Smooth muscle cell (in vitro differentiated cells): ENCODE data around the gene ITGB5. TPM values are rescaled to one million over a fixed set of nuclear protein-coding genes. Genes with fewer than 3 reads are reported as not detected.

Source experiments
- DNase-seq: peaks from one replicate; lab custom pipeline; 2025; ENCODE audit not compliant: unreplicated experiment; lab: John Stamatoyannopoulos, UW
- H2AFZ ChIP-seq: fragments of 200-600 bp; sonication (generic); 2 replicates; pipeline ENCODE4 v1.6.0; 2016; ENCODE audit warnings: antibody characterized with exemption, low read depth, mild to moderate bottlenecking
- H3F3A ChIP-seq: fragments of 200-600 bp; sonication (generic); 2 replicates; pipeline ENCODE4 v1.6.0; 2017; ENCODE audit warnings: antibody characterized with exemption, low read depth
- H3K27ac ChIP-seq: fragments of 200-600 bp; sonication (generic); 2 replicates; pipeline ENCODE4 v1.5.1; 2016; ENCODE audit warnings: low read depth, mild to moderate bottlenecking
- H3K27me3 ChIP-seq: fragments of 200-600 bp; sonication (generic); 2 replicates; pipeline ENCODE4 v1.6.1; 2016; ENCODE audit warnings: low read depth, mild to moderate bottlenecking
- H3K36me3 ChIP-seq: fragments of 200-600 bp; sonication (generic); 2 replicates; pipeline ENCODE4 v1.5.1; 2016; ENCODE audit warnings: low read depth
- H3K4me1 ChIP-seq: fragments of 200-600 bp; sonication (generic); 2 replicates; pipeline ENCODE4 v1.5.1; 2016; ENCODE audit warnings: low read depth
- H3K4me2 ChIP-seq: fragments of 200-600 bp; sonication (generic); 2 replicates; pipeline ENCODE4 v1.6.0; 2016; ENCODE audit warnings: mild to moderate bottlenecking
- H3K4me3 ChIP-seq: fragments of 200-600 bp; sonication (generic); 2 replicates; pipeline ENCODE4 v1.5.1; 2016; ENCODE audit warnings: mild to moderate bottlenecking
- H3K79me2 ChIP-seq: fragments of 200-600 bp; sonication (generic); 2 replicates; pipeline ENCODE4 v1.6.0; 2016; ENCODE audit warnings: low read depth, mild to moderate bottlenecking
- H3K9ac ChIP-seq: fragments of 200-600 bp; sonication (generic); 2 replicates; pipeline ENCODE4 v1.6.0; 2016; ENCODE audit warnings: low read depth
- H3K9me3 ChIP-seq: fragments of 200-600 bp; sonication (generic); replicated peaks from 2 replicates; pipeline ENCODE4 v1.5.1; 2016; ENCODE audit warnings: low read depth
- H4K20me1 ChIP-seq: fragments of 200-600 bp; sonication (generic); 2 replicates; pipeline ENCODE4 v1.6.0; 2016; ENCODE audit warnings: low read depth
- WGBS: methylation state at CpG from one replicate; pipeline ENCODE4 v1.1.7; 2016; ENCODE audit warnings: low lambda C conversion rate; 5-methylcytosine and 5-hydroxymethylcytosine counted together
- polyA plus RNA-seq: library from polyadenylated mRNA; unstranded; fragments of >200 nt; fragmentation: Nextera tagmentation; extraction: Ambion mirVana; gene quantifications from 2 replicates; pipeline ENCODE4 v1.2.1, GENCODE V29; 2016
- total RNA-seq: library from RNA; depleted of rRNA; stranded (reverse); fragments of >200 nt; gene quantifications from 2 replicates; pipeline ENCODE4 v1.2.3, GENCODE V29; 2014
- TF ChIP-seq, protein P1 (sequence below): fragments of 200-600 bp; sonication (generic); IDR thresholded peaks from 2 replicates; pipeline ENCODE4 v1.5.1; 2017; ENCODE audit warnings: borderline replicate concordance, mild to moderate bottlenecking, antibody characterized with exemption; ENCODE audit not compliant: insufficient read depth, poor library complexity, severe bottlenecking

Gene ITGB5
- total and polyA plus RNA-seq, 2 experiments from 2014 or later: 343 to 403 TPM

DNA sequence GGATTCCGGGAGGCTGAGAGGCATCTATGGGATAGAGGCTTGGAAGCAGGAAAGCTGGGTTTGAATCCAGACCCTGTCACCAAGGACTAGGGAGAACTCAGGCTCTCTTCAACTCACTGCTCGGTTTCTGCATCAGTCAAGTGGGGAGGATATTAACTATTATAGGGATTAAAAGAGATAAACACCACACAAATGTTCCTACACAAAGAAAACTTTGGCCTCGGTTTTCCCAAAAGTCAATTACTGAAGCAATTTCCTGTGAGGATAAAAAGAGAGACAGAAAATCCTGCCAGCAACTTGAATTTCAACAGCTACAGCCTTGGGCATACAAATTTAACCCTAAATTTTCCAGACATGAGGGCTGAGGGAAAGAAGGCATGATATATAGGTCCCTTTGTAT is 36.0 kb downstream of the ITGB5 start:
- Histone ChIP-seq H3K27ac (peak overlapping the region; percentile 94), H3K4me2 (peak overlapping the region; percentile 80), H3K9me3 (no peaks in the 10 kb centered on the region), H3F3A (peaks cover 21% of the 10 kb centered on the region), H2AFZ (no peak overlapping the region), H3K4me1 (peaks cover 13% of the 10 kb centered on the region), H4K20me1 (no peaks in the 10 kb centered on the region), H3K9ac (peak overlapping the region; percentile 66), H3K36me3 (peaks cover 11% of the 10 kb centered on the region), H3K27me3 (no peaks in the 10 kb centered on the region), H3K4me3 (no peak overlapping the region), H3K79me2 (peaks cover 31% of the 10 kb centered on the region)
- DNase-seq: no peak
- WGBS: 14% methylated on average over 3 of the region's 3 CpGs
- TF ChIP-seq, protein P1, sequence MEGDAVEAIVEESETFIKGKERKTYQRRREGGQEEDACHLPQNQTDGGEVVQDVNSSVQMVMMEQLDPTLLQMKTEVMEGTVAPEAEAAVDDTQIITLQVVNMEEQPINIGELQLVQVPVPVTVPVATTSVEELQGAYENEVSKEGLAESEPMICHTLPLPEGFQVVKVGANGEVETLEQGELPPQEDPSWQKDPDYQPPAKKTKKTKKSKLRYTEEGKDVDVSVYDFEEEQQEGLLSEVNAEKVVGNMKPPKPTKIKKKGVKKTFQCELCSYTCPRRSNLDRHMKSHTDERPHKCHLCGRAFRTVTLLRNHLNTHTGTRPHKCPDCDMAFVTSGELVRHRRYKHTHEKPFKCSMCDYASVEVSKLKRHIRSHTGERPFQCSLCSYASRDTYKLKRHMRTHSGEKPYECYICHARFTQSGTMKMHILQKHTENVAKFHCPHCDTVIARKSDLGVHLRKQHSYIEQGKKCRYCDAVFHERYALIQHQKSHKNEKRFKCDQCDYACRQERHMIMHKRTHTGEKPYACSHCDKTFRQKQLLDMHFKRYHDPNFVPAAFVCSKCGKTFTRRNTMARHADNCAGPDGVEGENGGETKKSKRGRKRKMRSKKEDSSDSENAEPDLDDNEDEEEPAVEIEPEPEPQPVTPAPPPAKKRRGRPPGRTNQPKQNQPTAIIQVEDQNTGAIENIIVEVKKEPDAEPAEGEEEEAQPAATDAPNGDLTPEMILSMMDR: no peak

DNA sequence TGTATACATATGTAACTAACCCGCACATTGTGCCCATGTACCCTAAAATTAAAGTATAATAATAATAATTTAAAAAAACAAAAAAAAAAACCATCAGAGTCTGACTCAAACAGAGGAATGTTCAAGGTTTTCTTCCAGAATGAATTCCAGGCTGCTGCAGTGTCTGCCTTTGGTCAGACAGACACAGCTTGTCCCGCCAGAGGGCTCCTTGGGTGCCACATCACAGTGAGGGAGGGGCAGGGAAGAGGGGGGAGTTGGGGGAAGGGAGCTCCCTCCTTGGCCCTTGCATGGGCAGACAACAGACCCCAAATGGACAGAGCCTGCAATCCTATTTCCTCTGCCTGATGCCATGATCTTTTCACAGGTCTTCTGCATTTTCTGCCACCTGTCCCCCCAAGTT is 36.5 kb downstream of the ITGB5 start:
- Histone ChIP-seq H2AFZ (no peak overlapping the region), H3K9me3 (no peaks in the 10 kb centered on the region), H3K27ac (peak overlapping the region; percentile 94), H3K4me2 (peak overlapping the region; percentile 80), H3F3A (peaks cover 21% of the 10 kb centered on the region), H3K27me3 (no peaks in the 10 kb centered on the region), H3K4me1 (peaks cover 13% of the 10 kb centered on the region), H3K79me2 (peaks cover 26% of the 10 kb centered on the region), H3K4me3 (no peak overlapping the region), H3K9ac (peak overlapping the region; percentile 66), H4K20me1 (no peaks in the 10 kb centered on the region), H3K36me3 (peaks cover 8% of the 10 kb centered on the region)
- TF ChIP-seq, protein P1: no peak
- WGBS: 44% methylated on average over 2 of the region's 2 CpGs
- no peak for DNase-seq

DNA sequence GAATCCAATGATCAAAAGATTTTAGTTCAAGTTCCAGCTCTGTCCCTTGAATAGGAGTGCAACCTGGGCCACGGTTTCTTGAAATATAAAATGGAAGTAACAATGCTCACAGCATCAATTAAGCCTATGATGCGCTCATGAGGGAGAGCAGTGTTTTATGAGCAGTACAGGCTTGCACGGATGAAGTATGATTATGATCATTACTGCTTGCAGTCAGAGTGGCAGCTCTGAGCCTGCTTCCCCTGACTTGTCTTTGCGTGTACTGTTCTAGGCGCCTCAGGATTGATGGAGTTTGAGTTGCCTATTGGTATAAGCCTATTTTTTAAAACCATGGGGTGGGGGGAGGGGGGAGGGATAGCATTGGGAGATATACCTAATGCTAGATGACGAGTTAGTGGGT is 37.0 kb downstream of the ITGB5 start:
- no peaks in the 10 kb centered on the region for H3K27me3 ChIP-seq
- peaks cover 23% of the 10 kb centered on the region for H3F3A ChIP-seq
- peaks cover 8% of the 10 kb centered on the region for H3K36me3 ChIP-seq
- peak overlapping the region; percentile 94 for H3K27ac ChIP-seq
- H4K20me1 ChIP-seq: no peaks in the 10 kb centered on the region
- H2AFZ ChIP-seq: no peak overlapping the region
- H3K4me1 ChIP-seq: peaks cover 13% of the 10 kb centered on the region
- no peak overlapping the region for H3K4me3 ChIP-seq
- no peak for DNase-seq
- H3K4me2 ChIP-seq: peak overlapping the region; percentile 11
- peaks cover 23% of the 10 kb centered on the region for H3K79me2 ChIP-seq
- no peaks in the 10 kb centered on the region for H3K9me3 ChIP-seq
- WGBS: 46% methylated on average over 6 of the region's 6 CpGs
- TF ChIP-seq, protein P1: no peak
- H3K9ac ChIP-seq: peak overlapping the region; percentile 42

DNA sequence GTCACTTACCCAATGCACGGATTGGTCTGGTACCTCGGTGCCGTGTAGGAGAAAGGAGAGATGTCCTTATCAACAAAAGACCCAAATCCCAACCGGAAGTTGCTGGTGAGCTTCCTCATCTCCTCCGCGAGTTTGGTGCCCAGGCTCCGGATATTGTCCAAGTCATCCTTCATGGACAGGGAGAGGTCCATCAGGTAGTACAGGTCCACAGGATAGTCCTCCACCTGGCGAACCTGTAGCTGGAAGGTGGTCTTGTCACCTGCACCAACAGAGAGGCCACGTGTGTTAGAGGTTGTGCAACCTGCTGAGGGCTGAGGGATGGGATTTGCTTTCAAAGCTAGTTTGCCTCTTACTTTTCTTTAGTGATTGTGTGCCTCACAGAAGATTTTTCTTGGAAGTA is 38.9 kb downstream of the ITGB5 start:
- no peaks in the 10 kb centered on the region for H4K20me1 ChIP-seq

More for the DNA sequence above, 38.9 kb downstream of the ITGB5 start:
- Histone ChIP-seq H3K9ac (no peak overlapping the region), H3F3A (peaks cover 16% of the 10 kb centered on the region), H3K4me3 (no peak overlapping the region), H2AFZ (no peak overlapping the region), H3K4me1 (peaks cover 13% of the 10 kb centered on the region), H3K9me3 (no peaks in the 10 kb centered on the region), H3K27ac (no peak overlapping the region), H3K79me2 (peaks cover 15% of the 10 kb centered on the region), H3K27me3 (no peaks in the 10 kb centered on the region), H3K4me2 (no peak overlapping the region), H3K36me3 (no peaks in the 10 kb centered on the region)
- WGBS: 97% methylated on average over 9 of the region's 9 CpGs
- DNase-seq: no peak
- TF ChIP-seq, protein P1: no peak
